Glomerular endothelial cell (primary cell): ENCODE measurements around the gene MYO10. TPM values are rescaled to one million over a fixed set of nuclear protein-coding genes. Genes with fewer than 3 reads are reported as not detected.
"Not testable (repeated sequence)": the region's sequence is repeated elsewhere in the genome, so short reads cannot be mapped to it uniquely, and the experiment has no call there.

Experiments used
- DNase-seq: peaks from one replicate; pipeline ENCODE4 v3.0.0-alpha.2; 2011; ENCODE audit warnings: low read depth, low spot score; ENCODE audit errors: extremely low read depth
- total RNA-seq: library from RNA; depleted of rRNA; stranded (reverse); fragments of >200 nt; gene quantifications from 2 replicates; pipeline ENCODE4 v1.2.3, GENCODE V29; 2015

The MYO10 gene
- total RNA-seq, 1 donor from 2014 or later, result 167 TPM

DNA sequence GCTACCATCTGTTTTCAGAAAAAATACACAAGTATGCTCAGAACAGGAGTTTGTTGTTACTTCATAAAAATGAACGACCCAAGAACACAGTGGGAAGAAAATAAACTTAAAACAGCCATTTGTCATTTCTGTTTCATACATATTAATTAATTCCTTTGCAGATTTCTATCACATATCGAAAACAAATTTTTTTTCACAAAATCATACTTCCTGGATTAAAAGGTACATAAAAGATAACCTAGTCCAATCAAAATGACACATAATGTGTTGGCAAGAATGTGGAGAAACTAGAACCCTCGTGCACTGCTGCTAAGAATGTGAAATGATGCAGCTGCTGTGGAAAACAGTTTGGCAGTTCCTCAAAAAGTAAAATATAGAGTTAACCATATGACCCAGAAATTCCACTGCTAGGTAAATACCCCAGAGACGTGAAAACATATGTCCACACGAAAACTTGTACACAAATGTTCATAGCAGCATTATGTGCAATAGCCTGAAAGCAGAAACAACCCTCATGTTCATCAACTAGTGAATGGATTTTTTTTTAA is 46.0 kb downstream of the MYO10 start:
- DNase-seq, result no peak

- DNase-seq, result no peak
Measured at GRCh38 chr5:16889203-16889971, 46.7 kb downstream of the MYO10 start.

DNA sequence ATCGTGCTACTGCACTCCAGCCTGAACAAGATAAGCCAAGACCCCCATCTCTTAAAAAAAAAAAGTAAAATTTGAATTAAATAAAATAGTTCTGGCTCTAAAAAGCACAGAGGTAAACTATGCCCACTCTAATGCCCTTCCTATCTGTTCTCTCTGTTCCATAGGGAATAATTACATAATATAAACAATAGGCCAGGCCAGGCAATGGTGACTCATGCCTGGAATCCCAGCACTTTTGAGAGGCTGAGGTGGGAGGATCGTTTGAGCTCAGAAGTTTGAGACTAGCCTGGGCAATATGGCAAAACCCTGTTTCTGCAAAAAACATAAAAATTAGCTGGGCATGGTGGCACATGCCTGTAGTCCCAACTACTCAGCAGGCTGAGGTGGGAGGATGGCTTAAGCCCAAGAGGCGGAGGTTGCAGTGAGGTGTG is 47.4 kb downstream of the MYO10 start:
- DNase-seq, result no peak

- DNase-seq, result no peak
Measured at GRCh38 chr5:16886793-16887345, 49.2 kb downstream of the MYO10 start.

DNA sequence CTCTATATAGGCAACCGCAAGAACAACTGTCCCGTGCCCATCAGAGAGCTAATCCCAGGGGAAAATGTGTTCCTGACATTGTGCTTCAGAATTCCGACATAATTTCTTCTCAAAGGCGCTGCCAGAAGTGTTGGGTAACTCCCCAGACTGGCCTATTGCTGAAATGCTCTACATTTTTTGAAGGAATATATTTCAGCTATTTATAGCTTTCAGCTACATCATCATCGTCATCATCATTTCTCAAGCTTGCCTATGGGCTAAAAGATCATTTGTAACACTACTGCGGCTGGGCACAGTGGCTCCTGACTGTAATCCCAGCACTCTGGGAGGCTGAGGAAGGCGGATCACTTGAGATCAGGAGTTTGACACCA is 49.7 kb downstream of the MYO10 start:
- no peak for DNase-seq

GRCh38 chr5:16885635-16886365 is 50.3 kb downstream of the MYO10 start:
- DNase-seq, result no peak

- DNase-seq, result no peak
Measured at GRCh38 chr5:16884595-16884994, 51.5 kb downstream of the MYO10 start.

DNA sequence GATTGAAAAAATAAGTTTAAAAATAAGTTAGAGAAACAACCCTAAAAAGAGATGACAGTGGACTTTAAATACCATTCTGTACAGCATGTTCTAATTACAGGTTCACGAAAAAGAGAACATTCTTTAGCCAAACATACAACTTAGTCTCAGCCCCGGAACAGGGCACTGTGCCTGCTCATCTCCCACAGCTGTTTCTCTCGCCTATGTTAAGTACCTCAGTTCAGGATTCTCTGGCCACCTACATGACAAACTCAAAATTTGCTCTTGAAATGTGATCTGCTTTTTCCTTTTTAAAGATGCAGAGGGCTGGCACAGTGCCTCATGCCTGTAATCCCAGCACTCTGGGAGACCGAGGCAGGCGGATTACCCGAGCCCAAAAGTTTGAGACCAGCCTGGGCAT is 52.3 kb downstream of the MYO10 start:
- DNase-seq, result no peak

- DNase-seq, result no peak
Measured at GRCh38 chr5:16883176-16883575, 52.9 kb downstream of the MYO10 start.

DNA sequence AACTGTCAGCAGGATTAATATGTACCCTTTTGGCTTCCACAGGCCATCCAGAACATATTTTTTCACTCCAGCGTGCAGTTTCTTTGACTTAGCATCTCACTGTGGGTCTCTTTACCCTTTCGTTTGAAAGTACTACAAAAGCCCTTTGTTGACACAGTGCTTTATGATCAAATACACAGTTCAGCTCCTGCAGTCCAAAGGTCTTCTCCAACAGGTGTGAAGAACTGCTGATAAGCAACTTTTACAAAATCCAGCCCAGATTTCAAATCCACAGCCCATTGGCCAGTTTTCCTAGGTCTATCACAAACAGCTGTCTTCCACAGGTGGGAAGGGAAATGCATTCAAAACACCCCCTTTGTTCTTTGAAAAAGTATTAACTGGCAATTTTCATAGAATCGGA is 54.8 kb downstream of the MYO10 start:
- DNase-seq, result no peak

GRCh38 chr5:16880547-16880946 is 55.5 kb downstream of the MYO10 start:
- no peak for DNase-seq

DNA sequence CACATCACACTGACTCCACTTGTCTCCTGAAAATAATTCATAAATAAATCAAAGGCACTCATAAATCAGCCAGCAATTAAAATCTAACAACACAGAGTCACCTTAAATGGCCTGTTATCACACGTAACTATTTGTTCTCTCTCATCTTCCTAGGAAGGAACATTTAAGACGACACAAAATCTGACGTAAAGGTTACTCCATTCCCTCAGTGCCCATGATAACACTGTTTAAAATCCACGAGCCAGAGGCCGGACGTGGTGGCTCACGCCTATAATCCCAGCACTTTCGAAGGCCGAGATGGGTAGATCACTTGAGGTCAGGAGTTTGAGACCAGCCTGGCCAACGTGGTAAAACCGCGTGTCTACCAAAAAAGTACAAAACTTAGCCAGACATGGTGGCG is 56.4 kb downstream of the MYO10 start:
- DNase-seq, result no peak

DNA sequence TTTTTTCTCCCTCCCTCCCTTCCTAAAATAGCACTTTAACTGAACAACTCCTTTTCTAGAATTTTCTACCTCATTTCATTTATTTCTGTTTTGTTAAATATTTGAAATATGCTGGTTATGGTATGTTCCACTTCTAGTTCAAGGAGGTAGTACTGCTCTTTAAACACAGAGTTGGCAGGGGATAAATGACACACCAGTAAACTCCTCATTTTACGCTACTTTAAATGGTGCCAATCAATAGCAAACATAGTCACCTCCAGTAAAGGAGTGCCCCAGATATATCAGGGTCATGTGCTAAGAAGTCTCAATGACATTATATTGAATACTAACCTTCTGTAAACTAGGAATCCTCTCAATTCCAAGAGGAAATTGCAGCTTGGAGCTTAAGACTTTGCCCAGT is 56.9 kb downstream of the MYO10 start:
- no peak for DNase-seq

GRCh38 chr5:16877267-16877935 is 58.7 kb downstream of the MYO10 start:
- no peak for DNase-seq

GRCh38 chr5:16874424-16874823 is 61.7 kb downstream of the MYO10 start:
- DNase-seq, result not testable (repeated sequence)

- DNase-seq, result no peak
Measured at GRCh38 chr5:16871746-16872339, 64.2 kb downstream of the MYO10 start.

GRCh38 chr5:16870878-16871277 is 65.2 kb downstream of the MYO10 start:
- DNase-seq, result no peak

- no peak for DNase-seq
Measured at GRCh38 chr5:16869821-16870796, 66.0 kb downstream of the MYO10 start.

GRCh38 chr5:16867577-16867953 is 68.5 kb downstream of the MYO10 start:
- no peak for DNase-seq
